Neutrophil (primary cell): Measurements from ENCODE around the gene WAPL.

ENCODE experiments used
- H3K27ac ChIP-seq: fragments of 200-600 bp; sonication (generic); 2 replicates; pipeline ENCODE4 v1.5.1; 2016; ENCODE audit warnings: mild to moderate bottlenecking, moderate library complexity
- H3K27me3 ChIP-seq: fragments of 200-600 bp; sonication (generic); 2 replicates; pipeline ENCODE4 v1.6.0; 2016; ENCODE audit warnings: mild to moderate bottlenecking
- H3K36me3 ChIP-seq: fragments of 200-600 bp; sonication (generic); 2 replicates; pipeline ENCODE4 v1.5.1; 2017
- H3K4me1 ChIP-seq, 2 experiments: fragments of 200-600 bp in 1 of 2; sonication (generic) in 1 of 2; 1 replicate in 1 of 2; 2 replicates in 1 of 2; pipeline versions ENCODE4 v1.5.1 to v1.6.1; 2013 to 2016; ENCODE audit warnings: low read depth in 1 of 2, low read length in 1 of 2, mild to moderate bottlenecking in 1 of 2, moderate library complexity in 1 of 2; ENCODE audit not compliant: control insufficient read depth in 1 of 2, insufficient read depth in 1 of 2
- H3K4me3 ChIP-seq, 2 experiments: fragments of 200-600 bp in 1 of 2; sonication (generic) in 1 of 2; 1 replicate in 1 of 2; 2 replicates in 1 of 2; pipeline ENCODE4 v1.5.1; 2013 to 2016; ENCODE audit warnings: low read depth in 1 of 2, low read length in 1 of 2, mild to moderate bottlenecking in 1 of 2, moderate library complexity in 1 of 2
- H3K9me3 ChIP-seq: fragments of 200-600 bp; sonication (generic); 2 replicates; pipeline ENCODE4 v1.5.1; 2016
- TF ChIP-seq, protein P1 (sequence below): fragments of 200-600 bp; sonication (generic); IDR thresholded peaks from 2 replicates; pipeline ENCODE4 v1.5.1; 2016; ENCODE audit warnings: antibody characterized with exemption

Gene WAPL

DNA sequence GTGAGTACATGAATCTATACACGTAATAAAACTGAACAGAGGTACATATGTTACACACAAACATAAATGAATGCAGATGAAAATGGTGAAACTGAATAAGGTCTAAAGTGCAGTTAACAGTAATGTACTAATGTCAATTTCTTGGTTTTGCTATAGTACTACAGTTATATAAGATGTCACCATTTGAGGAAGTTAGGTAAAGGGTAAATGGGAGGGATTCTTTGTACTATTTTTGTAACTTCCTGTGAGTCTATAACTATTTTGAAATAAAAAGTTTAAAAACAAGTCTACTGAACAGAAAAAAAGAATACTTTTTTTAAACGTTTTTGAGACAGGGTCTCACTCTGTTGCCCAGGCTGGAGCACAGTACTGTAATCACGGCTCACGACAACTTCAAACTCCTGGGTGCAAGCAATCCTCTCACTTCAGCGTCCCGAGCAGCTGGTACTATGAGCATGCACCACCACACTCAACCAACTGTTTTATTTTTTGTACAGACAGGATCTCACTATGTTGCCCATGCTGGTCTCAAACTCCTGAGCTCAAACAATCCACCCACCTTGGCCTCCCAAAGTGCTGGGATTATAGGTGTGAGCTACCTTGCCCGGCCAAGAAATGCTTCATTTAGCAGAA lies 71.5 kb downstream of the WAPL start:
- H3K9me3 ChIP-seq, result no peaks in the 10 kb centered on the region
- H3K27me3 ChIP-seq, result no peaks in the 10 kb centered on the region
- TF ChIP-seq, protein P1, sequence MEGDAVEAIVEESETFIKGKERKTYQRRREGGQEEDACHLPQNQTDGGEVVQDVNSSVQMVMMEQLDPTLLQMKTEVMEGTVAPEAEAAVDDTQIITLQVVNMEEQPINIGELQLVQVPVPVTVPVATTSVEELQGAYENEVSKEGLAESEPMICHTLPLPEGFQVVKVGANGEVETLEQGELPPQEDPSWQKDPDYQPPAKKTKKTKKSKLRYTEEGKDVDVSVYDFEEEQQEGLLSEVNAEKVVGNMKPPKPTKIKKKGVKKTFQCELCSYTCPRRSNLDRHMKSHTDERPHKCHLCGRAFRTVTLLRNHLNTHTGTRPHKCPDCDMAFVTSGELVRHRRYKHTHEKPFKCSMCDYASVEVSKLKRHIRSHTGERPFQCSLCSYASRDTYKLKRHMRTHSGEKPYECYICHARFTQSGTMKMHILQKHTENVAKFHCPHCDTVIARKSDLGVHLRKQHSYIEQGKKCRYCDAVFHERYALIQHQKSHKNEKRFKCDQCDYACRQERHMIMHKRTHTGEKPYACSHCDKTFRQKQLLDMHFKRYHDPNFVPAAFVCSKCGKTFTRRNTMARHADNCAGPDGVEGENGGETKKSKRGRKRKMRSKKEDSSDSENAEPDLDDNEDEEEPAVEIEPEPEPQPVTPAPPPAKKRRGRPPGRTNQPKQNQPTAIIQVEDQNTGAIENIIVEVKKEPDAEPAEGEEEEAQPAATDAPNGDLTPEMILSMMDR, result no peak
- H3K27ac ChIP-seq, result peak overlapping the region; percentile 80
- no peak overlapping the region for H3K4me3 ChIP-seq
- peaks cover 76% of the 10 kb centered on the region for H3K36me3 ChIP-seq
- peaks cover 19 to 26% of the 10 kb centered on the region in 2 experiments for H3K4me1 ChIP-seq

DNA sequence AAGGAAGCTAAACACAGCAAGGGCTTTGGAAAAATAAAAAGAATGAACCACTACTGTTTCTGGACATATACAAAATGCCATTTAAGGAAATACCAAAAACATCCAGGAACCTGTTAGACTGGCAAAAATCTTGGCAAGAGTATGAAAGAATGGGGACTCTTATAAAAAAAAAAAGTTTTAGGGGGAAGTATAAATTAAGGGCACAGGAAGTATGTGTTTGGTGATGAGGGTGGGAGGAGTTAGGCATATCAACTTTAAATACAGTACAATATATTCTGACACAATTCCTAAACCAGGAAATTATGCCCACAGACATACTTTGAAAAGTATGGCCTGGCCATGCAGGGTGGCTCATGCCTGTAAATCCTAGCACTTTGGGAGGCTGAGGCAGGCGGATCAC lies 74.2 kb downstream of the WAPL start:
- TF ChIP-seq, protein P1, result no peak
- Histone ChIP-seq H3K4me3 (no peak overlapping the region), H3K27ac (peak overlapping the region; percentile 69), H3K4me1 (peaks cover 19 to 26% of the 10 kb centered on the region in 2 experiments), H3K36me3 (peaks cover 73% of the 10 kb centered on the region), H3K9me3 (no peaks in the 10 kb centered on the region), H3K27me3 (no peaks in the 10 kb centered on the region)

DNA sequence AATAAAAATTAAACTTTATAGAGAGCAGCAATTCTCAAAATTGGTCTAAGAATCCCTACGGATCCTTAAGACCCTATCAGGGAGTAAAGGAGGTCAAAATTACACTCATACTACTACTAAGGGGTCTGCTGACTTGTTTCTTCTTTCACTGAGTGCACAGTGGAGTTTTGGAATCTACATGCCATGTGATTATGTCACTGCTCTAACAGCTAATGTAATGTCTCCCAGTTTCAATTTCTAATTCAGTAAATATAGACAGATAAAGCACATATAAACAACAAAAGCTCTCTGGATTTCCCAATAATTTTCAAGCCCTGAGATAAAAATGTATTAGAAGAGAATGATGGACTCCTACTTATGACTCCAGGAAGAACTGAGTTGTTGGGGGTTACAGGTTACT lies 74.6 kb downstream of the WAPL start:
- Histone ChIP-seq H3K27ac (peak overlapping the region; percentile 69), H3K36me3 (peaks cover 71% of the 10 kb centered on the region), H3K9me3 (no peaks in the 10 kb centered on the region), H3K4me1 (peaks cover 19 to 26% of the 10 kb centered on the region in 2 experiments), H3K27me3 (no peaks in the 10 kb centered on the region), H3K4me3 (no peak overlapping the region)
- TF ChIP-seq, protein P1, result no peak

DNA sequence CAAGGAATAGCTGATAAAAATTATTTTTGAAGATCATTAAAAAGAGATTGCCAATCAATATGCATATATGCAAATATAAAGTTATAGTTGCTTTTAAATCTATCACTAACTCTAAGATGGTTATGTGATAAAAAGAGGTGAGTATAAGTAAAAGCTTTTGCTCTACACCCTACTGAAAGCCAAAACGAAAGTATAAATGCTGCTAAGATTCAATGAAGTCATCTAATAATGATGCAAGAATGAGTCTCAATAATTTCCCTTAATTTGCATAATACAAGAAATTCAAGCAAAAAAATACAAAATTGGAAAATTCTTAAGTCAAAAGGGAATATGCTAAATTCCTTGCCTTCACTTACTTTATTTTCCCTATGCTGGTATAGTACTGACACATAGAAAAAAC lies 75.2 kb downstream of the WAPL start:
- peak overlapping the region; percentile 69 for H3K27ac ChIP-seq
- no peak overlapping the region for H3K4me3 ChIP-seq
- H3K36me3 ChIP-seq, result peaks cover 71% of the 10 kb centered on the region
- H3K4me1 ChIP-seq, result peaks cover 19 to 26% of the 10 kb centered on the region in 2 experiments
- no peaks in the 10 kb centered on the region for H3K9me3 ChIP-seq
- TF ChIP-seq, protein P1, result no peak
- H3K27me3 ChIP-seq, result no peaks in the 10 kb centered on the region

DNA sequence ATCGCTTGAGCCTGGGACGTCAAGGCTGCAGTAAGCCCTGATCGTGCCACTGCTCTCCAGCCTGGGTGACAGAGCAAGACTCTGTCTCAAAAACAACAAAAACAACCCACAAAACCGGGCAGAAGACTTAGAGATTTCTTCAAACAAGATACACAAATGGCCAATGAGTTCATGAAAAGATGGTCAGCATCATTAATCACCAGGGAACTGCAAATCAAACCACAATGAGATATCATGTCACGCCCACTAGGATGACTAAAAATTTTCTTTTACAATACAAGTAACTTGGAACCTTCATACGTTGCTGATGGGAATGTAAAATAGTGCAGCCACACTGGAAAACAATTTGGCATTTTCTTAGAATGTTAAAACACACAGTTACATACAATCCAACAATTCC lies 77.7 kb downstream of the WAPL start:
- peaks cover 81% of the 10 kb centered on the region for H3K36me3 ChIP-seq
- no peak overlapping the region for H3K27ac ChIP-seq
- H3K4me1 ChIP-seq, result peaks cover 17 to 20% of the 10 kb centered on the region in 2 experiments
- H3K4me3 ChIP-seq, result no peak overlapping the region
- TF ChIP-seq, protein P1, result no peak
- H3K27me3 ChIP-seq, result no peaks in the 10 kb centered on the region
- no peaks in the 10 kb centered on the region for H3K9me3 ChIP-seq
